Lower leg skin (tissue), 3 donors: ENCODE measurements around the gene EDC3.

Experiments used
- CTCF ChIP-seq, 3 donors: fragments of 450-650 bp; IDR thresholded peaks; one replicate each; pipeline ENCODE4 v1.5.1; 2016; ENCODE audit warnings: antibody characterized with exemption in 3 of 3, mild to moderate bottlenecking in 3 of 3, moderate library complexity in 2 of 3
- POLR2A ChIP-seq, 2 donors: fragments of 450-650 bp; IDR thresholded peaks; one replicate each; pipeline ENCODE4 v1.6.1; 2016 to 2017; ENCODE audit warnings: antibody characterized with exemption in 2 of 2, mild to moderate bottlenecking in 1 of 2, moderate library complexity in 1 of 2

- TF ChIP-seq CTCF (IDR thresholded peaks at IDR 0.05) (no peak), POLR2A (IDR thresholded peaks at IDR 0.05) (no peak)
Observed at GRCh38 chr15:74631408-74631807, 64.4 kb downstream of the EDC3 start.
